Spleen (tissue), 11 donors: ENCODE measurements around the gene SMG6. TPM values are rescaled to one million over a fixed set of nuclear protein-coding genes. Genes with fewer than 3 reads are reported as not detected.
A peak's percentile ranks its signal among the peaks of the same experiment; 100 is the strongest.

ENCODE experiments used
- DNase-seq: peaks from one replicate; pipeline ENCODE4 v3.0.0-alpha.2; 2020
- H3K27ac ChIP-seq, 8 donors: fragments of 200-600 bp; sonication (generic) in 7 of 8; 1 replicate in 4 of 8; 2 replicates in 4 of 8; pipeline versions ENCODE4 v1.5.0 to v1.8.0; 2016 to 2021; ENCODE audit warnings: inconsistent platforms in 4 of 8, mild to moderate bottlenecking in 4 of 8, moderate library complexity in 1 of 8
- H3K27me3 ChIP-seq, 7 donors: fragments of 200-600 bp; sonication (generic) in 6 of 7; replicated peaks in 1 of 7; 1 replicate in 4 of 7; 2 replicates in 3 of 7; pipeline versions ENCODE4 v1.5.0 to v1.8.0; 2016 to 2021; ENCODE audit warnings: inconsistent platforms in 3 of 7, mild to moderate bottlenecking in 1 of 7
- H3K36me3 ChIP-seq, 6 donors: fragments of 200-600 bp; sonication (generic) in 5 of 6; 1 replicate in 4 of 6; 2 replicates in 2 of 6; pipeline versions ENCODE4 v1.5.0 to v1.8.0; 2016 to 2021; ENCODE audit warnings: inconsistent platforms in 2 of 6
- H3K4me1 ChIP-seq, 6 donors: fragments of 200-600 bp; sonication (generic) in 5 of 6; 1 replicate in 3 of 6; 2 replicates in 3 of 6; pipeline versions ENCODE4 v1.5.0 to v1.8.0; 2016 to 2021; ENCODE audit warnings: inconsistent platforms in 3 of 6
- H3K4me3 ChIP-seq, 8 donors: fragments of 200-600 bp; sonication (generic) in 7 of 8; 1 replicate in 4 of 8; 2 replicates in 4 of 8; pipeline versions ENCODE4 v1.5.0 to v1.8.0; 2016 to 2021; ENCODE audit warnings: inconsistent platforms in 4 of 8, mild to moderate bottlenecking in 4 of 8, moderate library complexity in 2 of 8
- H3K9me3 ChIP-seq, 8 donors: fragments of 200-600 bp; sonication (generic) in 7 of 8; 1 replicate in 4 of 8; 2 replicates in 4 of 8; pipeline versions ENCODE4 v1.5.0 to v1.8.0; 2016 to 2021; ENCODE audit warnings: inconsistent platforms in 4 of 8
- CTCF ChIP-seq, 11 experiments: fragments of 200-600 bp in 7 of 11; fragments of 450-650 bp in 4 of 11; sonication (generic) in 4 of 11; IDR thresholded peaks in 8 of 11; conservative IDR thresholded peaks in 3 of 11; 1 replicate in 7 of 11; 2 replicates in 4 of 11; pipeline versions ENCODE4 v1.4.0 to v1.8.0; 2016 to 2021; ENCODE audit warnings: antibody characterized with exemption in 11 of 11, inconsistent platforms in 4 of 11, mild to moderate bottlenecking in 1 of 11
- POLR2A ChIP-seq, 3 donors: fragments of 450-650 bp; IDR thresholded peaks; one replicate each; pipeline ENCODE4 v1.5.1; 2017; ENCODE audit warnings: antibody characterized with exemption in 3 of 3, mild to moderate bottlenecking in 1 of 3
- POLR2AphosphoS5 ChIP-seq, 3 donors: sonication (generic); formaldehyde crosslinking; IDR thresholded peaks; one replicate each; pipeline ENCODE4 v1.5.1; 2017; ENCODE audit warnings: antibody characterized with exemption in 3 of 3
- WGBS, 5 donors: extraction: QIAGEN DNeasy Blood & Tissue Kit in 3 of 5; methylation state at CpG; one replicate each; pipeline versions ENCODE4 v1.1.5 to v1.1.7; 2013 to 2018; 5-methylcytosine and 5-hydroxymethylcytosine counted together
- intact Hi-C: fragments of 100-400 bp; cut with DNase I; formaldehyde crosslinking; loops from one replicate; pipeline ENCODE4 v1.15.0; 2023; ENCODE audit warnings: low total_unique reads
- polyA plus RNA-seq, 3 donors: library from polyadenylated mRNA; stranded (reverse); fragments of 200-250 nt; gene quantifications; one replicate each; pipeline ENCODE4 v1.2.1, GENCODE V29; 2013
- total RNA-seq, 7 donors: library from RNA; depleted of rRNA in 3 of 7; stranded (reverse); fragments of >200 nt in 3 of 7; fragmentation: NEBNext Ultra II Directional in 4 of 7; extraction: Animal tissue kit (Norgen Biotek cat#: 25700) in 4 of 7; gene quantifications; one replicate each; pipeline versions ENCODE4 v1.1.0 to v1.2.1, GENCODE V29; 2016 to 2021
- donor health status: healthy with polysubstance abuse.
- donor health status: DM: no; HTN: no; CAD: no; lungs with moderate emphysema.
- donor health status: DM: no; HTN: no; CAD: no.
- donor health status: Bipolar disorder and iron deficiency.
- donor health status: healthy.
- donor health status: DM: no; HTN: no; CAD: no.
- donor health status: DM: yes; HTN: yes; CAD: no.

SMG6 gene
- total and polyA plus RNA-seq, 10 donors, result 9.7 to 44.2 (median 28.0) TPM

- Histone ChIP-seq H3K9me3 (no peaks in the 10 kb centered on the region), H3K36me3 (peaks cover 0 to 61% (median 11%) of the 10 kb centered on the region in 6 donors), H3K4me1 (peaks cover 7 to 42% (median 24%) of the 10 kb centered on the region in 6 donors), H3K27me3 (no peaks in the 10 kb centered on the region), H3K27ac (peak overlapping the region in 6 of 8 donors; percentile 52 to 79 (median 56)), H3K4me3 (no peak overlapping the region)
- TF ChIP-seq CTCF (IDR thresholded peaks at IDR 0.05 in 8 of 11, conservative IDR thresholded peaks at IDR 0.05 in 3 of 11) (no peak), POLR2A (IDR thresholded peaks at IDR 0.05) (no peak), POLR2AphosphoS5 (IDR thresholded peaks at IDR 0.05) (no peak)
- intact Hi-C loops, result no loop called here
- no peak for DNase-seq
- 74 to 86% (median 81%) methylated on average over 7 of the region's 7 CpGs for WGBS, 5 donors
Measured at GRCh38 chr17:2158396-2158780, 145.2 kb downstream of the SMG6 start.

DNA sequence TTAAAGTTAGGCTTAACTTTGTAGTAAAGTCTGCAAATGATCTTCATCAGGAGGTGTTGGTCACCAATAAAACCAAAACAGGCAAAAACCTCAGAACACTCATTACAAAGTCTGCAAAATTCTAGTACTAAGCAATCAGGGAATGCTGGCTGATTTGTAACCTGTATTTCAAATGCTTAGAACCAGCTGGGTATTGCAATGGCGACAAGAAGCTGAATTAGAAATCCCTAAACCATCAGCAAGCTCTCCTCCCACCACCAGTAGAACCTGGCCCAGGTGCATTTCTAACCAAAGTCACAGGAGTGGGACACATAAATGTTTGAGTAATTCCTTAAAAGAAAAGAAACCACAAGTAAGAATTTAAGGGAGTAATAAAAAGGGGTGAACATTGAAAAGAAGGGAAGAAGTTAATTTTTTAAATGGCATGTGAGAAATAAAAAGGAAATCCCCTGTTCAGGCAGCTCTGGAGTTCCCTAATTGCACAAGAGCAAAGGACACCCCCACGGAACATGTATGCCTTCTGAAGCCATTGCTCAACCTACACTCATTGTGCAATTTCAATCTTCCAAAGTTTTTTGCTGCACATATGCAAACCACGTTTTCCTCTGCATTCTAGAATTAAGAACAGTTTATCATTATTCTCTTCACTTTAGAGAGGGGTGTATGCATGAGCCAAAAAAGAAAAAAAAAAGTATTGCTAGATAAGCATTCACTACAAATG lies 145.8 kb downstream of the SMG6 start:
- no peak for DNase-seq
- no peak overlapping the region for H3K4me3 ChIP-seq

GRCh38 chr17:2157081-2157480 lies 146.5 kb downstream of the SMG6 start:
- no peak for DNase-seq
- peaks cover 0 to 57% (median 6%) of the 10 kb centered on the region in 6 donors for H3K36me3 ChIP-seq
- H3K27me3 ChIP-seq, result no peaks in the 10 kb centered on the region
- H3K4me1 ChIP-seq, result peaks cover 7 to 42% (median 24%) of the 10 kb centered on the region in 6 donors
- no peak overlapping the region for H3K4me3 ChIP-seq
- peak overlapping the region in 7 of 8 donors; percentile 34 to 79 (median 54) for H3K27ac ChIP-seq
- no peaks in the 10 kb centered on the region for H3K9me3 ChIP-seq
- intact Hi-C loops, result no loop called here
- TF ChIP-seq POLR2AphosphoS5 (IDR thresholded peaks at IDR 0.05), result no peak
- TF ChIP-seq POLR2A (IDR thresholded peaks at IDR 0.05), result no peak
- no peak for TF ChIP-seq CTCF (IDR thresholded peaks at IDR 0.05 in 8 of 11, conservative IDR thresholded peaks at IDR 0.05 in 3 of 11)
- 30 to 63% (median 52%) methylated on average over 4 of the region's 4 CpGs for WGBS, 5 donors

More for the DNA sequence above, 145.8 kb downstream of the SMG6 start:
- 35 to 60% (median 42%) methylated on average over 3 of the region's 3 CpGs for WGBS, 5 donors
- Histone ChIP-seq H3K9me3 (no peaks in the 10 kb centered on the region), H3K27me3 (no peaks in the 10 kb centered on the region), H3K27ac (peak overlapping the region in 7 of 8 donors; percentile 52 to 79 (median 57)), H3K4me1 (peaks cover 7 to 42% (median 24%) of the 10 kb centered on the region in 6 donors), H3K36me3 (peaks cover 0 to 61% (median 8%) of the 10 kb centered on the region in 6 donors)
- intact Hi-C loops, result no loop called here
- TF ChIP-seq POLR2A (IDR thresholded peaks at IDR 0.05) (no peak), POLR2AphosphoS5 (IDR thresholded peaks at IDR 0.05) (peak in 1 of 3 donors; percentile 42), CTCF (IDR thresholded peaks at IDR 0.05 in 8 of 11, conservative IDR thresholded peaks at IDR 0.05 in 3 of 11) (no peak)

GRCh38 chr17:2156666-2157065 lies 146.9 kb downstream of the SMG6 start:
- intact Hi-C loops, result no loop called here
- WGBS, 5 donors, result 89 to 95% (median 92%) methylated on average over 8 of the region's 8 CpGs

More at GRCh38 chr17:2156666-2157065, 146.9 kb downstream of the SMG6 start:
- Histone ChIP-seq H3K27ac (peak overlapping the region in 6 of 8 donors; percentile 34 to 79 (median 54)), H3K36me3 (peaks cover 0 to 57% (median 6%) of the 10 kb centered on the region in 6 donors), H3K27me3 (no peaks in the 10 kb centered on the region), H3K4me3 (no peak overlapping the region), H3K4me1 (peaks cover 7 to 42% (median 24%) of the 10 kb centered on the region in 6 donors), H3K9me3 (no peaks in the 10 kb centered on the region)
- TF ChIP-seq POLR2A (IDR thresholded peaks at IDR 0.05), result no peak
- no peak for DNase-seq
